Kasumi-1 (cell line): ENCODE results near the gene SEMA3A.

Experiments
- DNase-seq, 2 experiments: peaks; one replicate each; lab custom pipeline; 2025; lab: John Stamatoyannopoulos, UW

The SEMA3A gene

DNA sequence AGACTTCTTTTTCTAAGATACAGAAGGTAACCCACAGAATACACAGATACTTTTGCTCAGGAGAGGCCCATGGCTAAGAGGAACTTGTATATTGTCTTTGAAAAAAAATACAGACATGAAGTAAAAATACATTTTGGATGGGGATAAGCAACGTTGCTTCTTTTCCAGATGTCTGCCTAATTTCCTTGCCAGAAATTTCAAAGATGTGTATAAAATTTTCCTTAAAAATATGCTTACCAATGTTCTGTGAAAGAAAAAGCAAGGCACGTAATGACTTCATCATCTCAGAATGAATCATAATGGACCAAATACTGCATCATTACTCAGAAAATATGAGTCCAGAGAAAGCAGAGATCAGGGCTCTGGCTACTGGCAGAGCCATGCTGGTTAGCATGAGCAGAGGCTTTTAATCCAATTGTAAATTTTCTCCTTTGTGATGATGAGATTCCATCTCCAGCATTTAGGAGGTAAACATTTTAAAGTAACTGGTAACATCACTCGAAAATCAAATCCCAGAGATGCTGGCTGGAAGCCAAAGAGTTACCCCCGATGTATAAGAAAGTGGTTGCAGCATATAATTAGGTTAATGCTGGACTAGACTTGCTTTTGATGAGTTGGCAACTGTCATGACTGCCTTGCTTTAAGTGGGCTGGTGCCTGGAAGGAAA, 272.5 kb downstream of the SEMA3A start:
- DNase-seq: no peak

- no peak for DNase-seq
Observed at GRCh38 chr7:83921271-83921940, 273.2 kb downstream of the SEMA3A start.

DNA sequence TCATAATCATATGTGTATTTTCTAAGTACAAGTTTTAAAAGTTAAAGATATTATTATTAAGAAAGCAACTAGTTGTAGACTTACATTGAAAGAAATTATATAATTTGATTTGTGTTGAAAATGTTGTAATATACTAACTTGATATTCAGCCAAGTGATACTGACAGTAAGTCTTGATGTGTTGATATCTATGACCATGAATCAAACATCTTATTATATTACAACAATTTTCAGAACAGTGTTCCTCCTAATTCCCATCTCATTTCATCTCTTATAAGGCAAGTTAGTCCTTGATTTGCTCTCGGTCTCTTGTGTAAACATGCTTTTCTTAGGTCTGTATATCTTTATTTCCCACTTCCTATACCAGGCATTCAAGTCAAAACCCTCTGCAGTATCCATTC, 276.4 kb downstream of the SEMA3A start:
- DNase-seq: no peak

DNA sequence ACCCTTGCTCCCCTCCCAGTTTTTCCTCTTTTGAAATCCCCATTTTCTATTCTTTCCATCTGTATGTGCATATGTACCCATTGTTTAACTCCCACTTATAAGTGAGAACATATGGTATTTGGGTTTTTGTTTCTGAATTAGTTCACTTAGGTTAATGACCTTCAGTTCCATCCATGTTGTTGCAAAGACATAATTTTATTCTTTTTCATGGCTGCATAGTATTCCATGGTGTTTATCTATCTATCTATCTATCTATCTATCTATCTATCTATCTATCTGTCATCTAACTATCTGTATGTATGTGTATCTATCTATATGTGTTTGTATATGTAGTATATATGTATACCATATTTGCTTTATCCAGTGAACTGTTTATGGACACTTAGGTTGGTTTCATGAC, 281.4 kb downstream of the SEMA3A start:
- no peak for DNase-seq

DNA sequence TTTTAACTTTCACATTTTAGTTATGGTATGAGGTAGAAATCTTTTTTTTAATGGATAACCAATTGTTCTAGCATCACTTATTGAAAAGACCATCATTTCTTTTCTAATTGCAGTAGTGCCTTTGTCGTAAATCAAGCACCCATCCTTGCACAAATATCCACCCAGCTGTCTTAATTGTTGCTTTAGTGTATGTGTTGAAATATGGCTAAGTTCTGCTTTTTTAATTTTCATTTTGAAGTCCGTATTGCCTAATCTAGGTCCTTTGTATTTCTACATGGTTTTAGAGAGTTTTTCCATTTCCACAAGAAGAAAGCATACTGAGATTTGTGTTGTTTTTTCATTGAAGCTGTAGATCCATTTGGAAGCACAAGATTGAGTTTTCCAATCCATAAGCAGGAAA, 286.1 kb downstream of the SEMA3A start:
- peak; percentile 48 to 57 for DNase-seq
